Ascending aorta (tissue), 2 donors: ENCODE measurements around the gene G6PD. TPM values are rescaled to one million over a fixed set of nuclear protein-coding genes. Genes with fewer than 3 reads are reported as not detected.

Experiments used
- DNase-seq, 2 donors: peaks; one replicate each; pipeline ENCODE4 v3.0.0-alpha.2; 2019; ENCODE audit warnings: low spot score in 2 of 2
- H3K27ac ChIP-seq, 2 donors: fragments of 200-600 bp; sonication (generic); one replicate each; pipeline ENCODE4 v1.5.1; 2016 to 2017; ENCODE audit warnings: mild to moderate bottlenecking in 1 of 2
- H3K27me3 ChIP-seq: fragments of 200-600 bp; sonication (generic); one replicate; pipeline ENCODE4 v1.5.1; 2017
- H3K36me3 ChIP-seq, 2 donors: fragments of 200-600 bp; sonication (generic); one replicate each; pipeline ENCODE4 v1.5.1; 2016
- H3K4me1 ChIP-seq, 2 donors: fragments of 200-600 bp; sonication (generic); one replicate each; pipeline ENCODE4 v1.5.1; 2016 to 2017; ENCODE audit warnings: mild to moderate bottlenecking in 1 of 2
- H3K4me3 ChIP-seq, 2 donors: fragments of 200-600 bp; sonication (generic); one replicate each; pipeline ENCODE4 v1.5.1; 2016 to 2017; ENCODE audit warnings: mild to moderate bottlenecking in 1 of 2
- H3K9me3 ChIP-seq, 2 donors: fragments of 200-600 bp; sonication (generic); one replicate each; pipeline ENCODE4 v1.5.1; 2016
- CTCF ChIP-seq, 3 experiments: fragments of 200-600 bp in 2 of 3; fragments of 450-650 bp in 1 of 3; sonication (generic) in 2 of 3; IDR thresholded peaks; one replicate each; pipeline ENCODE4 v1.5.1; 2016 to 2019; ENCODE audit warnings: antibody characterized with exemption in 3 of 3, mild to moderate bottlenecking in 1 of 3, moderate library complexity in 1 of 3
- intact Hi-C: fragments of 100-400 bp; cut with DNase I; formaldehyde crosslinking; loops from one replicate; pipeline ENCODE4 v1.15.1; 2023
- total RNA-seq: library from RNA; depleted of rRNA; stranded (reverse); fragments of >200 nt; gene quantifications from one replicate; pipeline ENCODE4 v1.1.0, GENCODE V29; 2016

G6PD gene
- total RNA-seq, 1 donor from 2014 or later, result 89.7 TPM

GRCh38 chrX:154515090-154515965 is 31.3 kb downstream of the G6PD start:
- DNase-seq, result no peak
- Histone ChIP-seq H3K4me3 (peak overlapping the region; percentile 64 to 72), H3K36me3 (no peaks in the 10 kb centered on the region), H3K4me1 (peaks cover 2 to 5% of the 10 kb centered on the region in 2 donors), H3K27ac (peak overlapping the region; percentile 76 to 88), H3K27me3 (no peaks in the 10 kb centered on the region), H3K9me3 (no peaks in the 10 kb centered on the region)
- no peak for TF ChIP-seq CTCF (IDR thresholded peaks at IDR 0.05)
- intact Hi-C loops, result no loop called here

- TF ChIP-seq CTCF (IDR thresholded peaks at IDR 0.05), result no peak
- Histone ChIP-seq H3K36me3 (peaks cover 0 to 6% of the 10 kb centered on the region in 2 donors), H3K27me3 (no peaks in the 10 kb centered on the region), H3K27ac (no peak overlapping the region), H3K9me3 (no peaks in the 10 kb centered on the region), H3K4me3 (no peak overlapping the region), H3K4me1 (peaks cover 2 to 5% of the 10 kb centered on the region in 2 donors)
- intact Hi-C loops, result no loop called here
- no peak for DNase-seq
Measured at GRCh38 chrX:154513716-154514115, 32.9 kb downstream of the G6PD start.

GRCh38 chrX:154512879-154513553 is 33.6 kb downstream of the G6PD start:
- Histone ChIP-seq H3K27me3 (no peaks in the 10 kb centered on the region), H3K4me3 (no peak overlapping the region), H3K9me3 (no peaks in the 10 kb centered on the region), H3K27ac (no peak overlapping the region), H3K4me1 (peaks cover 2 to 5% of the 10 kb centered on the region in 2 donors), H3K36me3 (peaks cover 0 to 9% of the 10 kb centered on the region in 2 donors)
- DNase-seq, result no peak
- no peak for TF ChIP-seq CTCF (IDR thresholded peaks at IDR 0.05)
- intact Hi-C loops, result no loop called here

- H3K4me1 ChIP-seq, result peaks cover 0 to 3% of the 10 kb centered on the region in 2 donors
- no peaks in the 10 kb centered on the region for H3K9me3 ChIP-seq
- no peak overlapping the region for H3K4me3 ChIP-seq
- no peak overlapping the region for H3K27ac ChIP-seq
- H3K36me3 ChIP-seq, result peaks cover 0 to 21% of the 10 kb centered on the region in 2 donors
- no peaks in the 10 kb centered on the region for H3K27me3 ChIP-seq
- intact Hi-C loops, result no loop called here
- TF ChIP-seq CTCF (IDR thresholded peaks at IDR 0.05), result no peak
- no peak for DNase-seq
Measured at GRCh38 chrX:154511761-154512160, 34.9 kb downstream of the G6PD start.

GRCh38 chrX:154509455-154509854 is 37.2 kb downstream of the G6PD start:
- Histone ChIP-seq H3K9me3 (no peaks in the 10 kb centered on the region), H3K27ac (no peak overlapping the region), H3K4me1 (no peaks in the 10 kb centered on the region), H3K4me3 (no peak overlapping the region), H3K27me3 (no peaks in the 10 kb centered on the region), H3K36me3 (peaks cover 0 to 34% of the 10 kb centered on the region in 2 donors)
- intact Hi-C loops, result no loop called here
- DNase-seq, result no peak
- no peak for TF ChIP-seq CTCF (IDR thresholded peaks at IDR 0.05)
